PC-9 (cell line): ENCODE data around the gene FBXO9.

Experiments used
- EZH2 ChIP-seq: fragments of 200-600 bp; sonication (generic); IDR thresholded peaks from 2 replicates; pipeline ENCODE4 v1.8.0; 2017; ENCODE audit warnings: antibody characterized with exemption, low read depth
- TF ChIP-seq, protein P1 (sequence below): fragments of 200-600 bp; sonication (generic); conservative IDR thresholded peaks from 2 replicates; pipeline ENCODE4 v1.6.1; 2017; ENCODE audit warnings: mixed run types, antibody characterized with exemption, mild to moderate bottlenecking, moderate library complexity

DNA sequence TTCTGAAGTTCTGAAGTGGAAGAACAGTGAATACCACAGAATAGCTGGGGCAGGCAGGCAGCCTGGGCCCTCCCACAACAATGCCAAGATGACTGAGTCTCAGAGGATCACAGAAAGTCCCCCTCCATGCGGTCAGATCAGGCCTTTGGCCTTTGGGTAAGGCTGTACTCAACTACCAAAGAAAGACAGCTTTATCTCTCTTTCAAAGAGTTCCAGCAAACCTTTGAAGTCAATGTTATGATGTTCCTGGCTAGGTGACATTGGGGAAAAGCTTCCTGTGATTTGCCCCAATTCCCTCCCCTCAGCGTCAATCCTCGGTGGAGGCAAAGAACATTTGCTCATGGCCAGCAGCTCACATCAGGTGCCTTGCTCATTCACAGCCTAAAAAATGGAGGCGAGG lies 10.7 kb upstream of the FBXO9 start:
- TF ChIP-seq, protein P1, sequence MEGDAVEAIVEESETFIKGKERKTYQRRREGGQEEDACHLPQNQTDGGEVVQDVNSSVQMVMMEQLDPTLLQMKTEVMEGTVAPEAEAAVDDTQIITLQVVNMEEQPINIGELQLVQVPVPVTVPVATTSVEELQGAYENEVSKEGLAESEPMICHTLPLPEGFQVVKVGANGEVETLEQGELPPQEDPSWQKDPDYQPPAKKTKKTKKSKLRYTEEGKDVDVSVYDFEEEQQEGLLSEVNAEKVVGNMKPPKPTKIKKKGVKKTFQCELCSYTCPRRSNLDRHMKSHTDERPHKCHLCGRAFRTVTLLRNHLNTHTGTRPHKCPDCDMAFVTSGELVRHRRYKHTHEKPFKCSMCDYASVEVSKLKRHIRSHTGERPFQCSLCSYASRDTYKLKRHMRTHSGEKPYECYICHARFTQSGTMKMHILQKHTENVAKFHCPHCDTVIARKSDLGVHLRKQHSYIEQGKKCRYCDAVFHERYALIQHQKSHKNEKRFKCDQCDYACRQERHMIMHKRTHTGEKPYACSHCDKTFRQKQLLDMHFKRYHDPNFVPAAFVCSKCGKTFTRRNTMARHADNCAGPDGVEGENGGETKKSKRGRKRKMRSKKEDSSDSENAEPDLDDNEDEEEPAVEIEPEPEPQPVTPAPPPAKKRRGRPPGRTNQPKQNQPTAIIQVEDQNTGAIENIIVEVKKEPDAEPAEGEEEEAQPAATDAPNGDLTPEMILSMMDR = no peak
- TF ChIP-seq EZH2 = no peak
